K562 (cell line): ENCODE measurements around the gene TIAL1. TPM values are rescaled to one million over a fixed set of nuclear protein-coding genes. Genes with fewer than 3 reads are reported as not detected.
A peak's percentile ranks its signal among the peaks of the same experiment; 100 is the strongest.

Source experiments
- CTCFL ChIP-seq: IDR thresholded peaks from 2 replicates; pipeline ENCODE4 v1.6.1; 2011; ENCODE audit warnings: borderline replicate concordance, low read depth, mild to moderate bottlenecking, moderate library complexity, low read length; ENCODE audit not compliant: insufficient read depth, poor library complexity, severe bottlenecking
- FOSL1 ChIP-seq: fragments of 200-800 bp; sonication (Bioruptor generic); conservative IDR thresholded peaks from 2 replicates; pipeline ENCODE4 v1.6.1; 2016; ENCODE audit warnings: missing genetic modification characterization, missing compliant biosample characterization
- KHSRP ChIP-seq: fragments of 450-650 bp; IDR thresholded peaks from 2 replicates; pipeline ENCODE4 v1.6.1; 2017
- MYC ChIP-seq, 2 experiments: fragments of 250-450 bp in 1 of 2; sonication (Bioruptor Pico) in 1 of 2; IDR thresholded peaks; 2 replicates each; pipeline versions ENCODE4 v1.5.1 to v1.6.1; 2012 to 2021; ENCODE audit warnings: low read depth in 2 of 2, borderline replicate concordance in 1 of 2, improper control_type of control experiment in 1 of 2, low read length in 1 of 2, mild to moderate bottlenecking in 1 of 2, moderate library complexity in 1 of 2
- NRF1 ChIP-seq, 2 experiments: fragments of 450-650 bp; IDR thresholded peaks in 1 of 2; conservative IDR thresholded peaks in 1 of 2; 2 replicates each; pipeline ENCODE4 v1.6.1; 2014; ENCODE audit warnings: mild to moderate bottlenecking in 2 of 2
- PCBP1 ChIP-seq: fragments of 200-400 bp; formaldehyde crosslinking; IDR thresholded peaks from 2 replicates; pipeline ENCODE4 v1.6.1; 2018; ENCODE audit warnings: mild to moderate bottlenecking, low read depth, low read length; ENCODE audit not compliant: poor library complexity, severe bottlenecking
- RFX7 ChIP-seq: fragments of 250-450 bp; sonication (Bioruptor Pico); IDR thresholded peaks from 2 replicates; pipeline ENCODE4 v1.5.1; 2021; ENCODE audit warnings: mild to moderate bottlenecking
- TOE1 ChIP-seq, 2 experiments: fragments of 450-650 bp in 1 of 2; sonication (generic) in 1 of 2; formaldehyde crosslinking in 1 of 2; IDR thresholded peaks; 2 replicates each; pipeline versions ENCODE4 v1.7.1 to v1.8.0; 2016 to 2022; ENCODE audit warnings: borderline replicate concordance in 2 of 2, mild to moderate bottlenecking in 2 of 2, antibody characterized with exemption in 1 of 2, inconsistent platforms in 1 of 2, low read depth in 1 of 2, missing genetic modification reagents in 1 of 2, moderate library complexity in 1 of 2
- ZNF395 ChIP-seq: fragments of 200-800 bp; sonication (Bioruptor generic); IDR thresholded peaks from 2 replicates; pipeline ENCODE4 v1.6.1; 2017; ENCODE audit warnings: missing genetic modification characterization, missing compliant biosample characterization
- ZNF695 ChIP-seq: fragments of 450-650 bp; formaldehyde crosslinking; IDR thresholded peaks from 2 replicates; pipeline ENCODE4 v1.4.0; 2020; ENCODE audit warnings: mild to moderate bottlenecking, moderate library complexity
- polyA plus RNA-seq, 8 experiments: library from polyadenylated mRNA; depleted of rRNA in 4 of 8; stranded (reverse) in 5 of 8; unstranded in 3 of 8; fragments of >200 nt; fragmentation: Nextera tagmentation in 2 of 8; fragmentation: Illumina TruSeq in 1 of 8; extraction: Ambion mirVana in 2 of 8; extraction: Trizol in 1 of 8; gene quantifications; 2 replicates each; pipeline versions ENCODE4 v1.2.1 to v1.2.3, GENCODE V29; 2011 to 2014; ENCODE audit warnings: inconsistent platforms in 1 of 8, missing spikeins in 1 of 8
- total RNA-seq, 7 experiments: library from RNA; depleted of rRNA in 6 of 7; stranded (reverse); fragments of >200 nt in 6 of 7; fragmentation: Illumina TruSeq in 2 of 7; extraction: Trizol in 2 of 7; gene quantifications; 2 replicates each; pipeline versions ENCODE4 v1.2.1 to v1.2.3, GENCODE V29; 2011 to 2021; ENCODE audit warnings: low replicate concordance in 1 of 7

Gene TIAL1
- total and polyA plus RNA-seq, 9 of the 15 experiments (the other 6 are each of a cell fraction or from before 2014, with no cell fraction given): 22.5 to 126 (median 58.2) TPM

DNA sequence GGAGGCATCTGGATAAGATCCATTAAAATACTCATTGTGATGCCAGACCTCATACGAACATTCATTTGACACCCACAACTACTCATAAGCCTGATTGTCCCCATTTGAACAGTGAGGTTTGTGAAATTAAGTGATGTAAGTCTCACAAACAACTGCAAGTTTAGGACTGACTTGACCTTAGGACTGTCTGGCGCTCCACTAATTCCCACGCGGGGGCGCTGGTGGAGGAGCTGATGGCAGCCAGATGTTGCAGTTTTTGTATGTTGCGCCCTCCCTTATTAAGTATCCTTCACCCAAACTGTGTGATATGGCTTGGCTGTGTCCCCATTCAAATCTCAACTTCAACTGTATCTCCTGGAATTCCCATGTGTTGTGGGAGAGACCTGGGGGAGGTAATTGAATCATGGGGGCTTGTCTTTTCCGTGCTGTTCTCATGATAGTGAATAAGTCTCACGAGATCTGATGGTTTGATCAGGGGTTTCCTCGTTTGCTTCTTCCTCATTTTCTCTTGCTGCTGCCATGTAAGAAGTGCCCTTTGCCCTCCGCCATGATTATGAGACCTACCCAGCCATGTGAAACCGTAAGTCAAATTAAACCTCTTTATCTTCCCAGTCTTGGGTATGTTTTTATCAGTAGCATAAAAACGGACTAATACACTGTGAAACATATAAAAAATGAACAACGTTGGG is 20.3 kb upstream of the TIAL1 start (continued):
- TF ChIP-seq TOE1 (IDR thresholded peaks at IDR 0.05; ENCODE audit: borderline replicate concordance) (0 out of 2 replicates have a peak, but pooled peaks have one; percentile 16), TOE1 (CRISPR knock-in tag; IDR thresholded peaks at IDR 0.05; ENCODE audit: borderline replicate concordance, low read depth) (no peak), KHSRP (no peak), CTCFL (peak; percentile 14), FOSL1 (tag) (0 out of 2 replicates have a peak, but pooled peaks have one; percentile 19), NRF1 (conservative IDR thresholded peaks at IDR 0.05 in 1 of 2, IDR thresholded peaks at IDR 0.05 in 1 of 2) (no peak), ZNF395 (no peak), PCBP1 (no peak), MYC (IDR thresholded peaks at IDR 0.05; ENCODE audit: low read depth, low read length) (peak; percentile 28; the same call in 1 of the 2 replicates), MYC (CRISPR knock-in tag; IDR thresholded peaks at IDR 0.05; ENCODE audit: borderline replicate concordance, low read depth) (no peak), ZNF695 (CRISPR knock-in tag) (no peak), RFX7 (no peak)
